Peyer's patch (tissue), 4 donors: Measurements from ENCODE around the gene GRK6. TPM values are rescaled to one million over a fixed set of nuclear protein-coding genes. Genes with fewer than 3 reads are reported as not detected.

ENCODE experiments used
- DNase-seq, 3 donors: peaks; one replicate each; pipeline ENCODE4 v3.0.0-alpha.2; 2017 to 2019
- H3K27ac ChIP-seq, 4 donors: fragments of 200-600 bp; sonication (generic); one replicate each; pipeline ENCODE4 v1.5.1; 2016 to 2019
- H3K27me3 ChIP-seq, 2 donors: fragments of 200-600 bp; sonication (generic); one replicate each; pipeline ENCODE4 v1.5.1; 2019
- H3K36me3 ChIP-seq, 3 donors: fragments of 200-600 bp; sonication (generic); one replicate each; pipeline ENCODE4 v1.5.1; 2016 to 2019
- H3K4me1 ChIP-seq, 4 donors: fragments of 200-600 bp; sonication (generic); one replicate each; pipeline ENCODE4 v1.5.1; 2016 to 2019
- H3K4me3 ChIP-seq, 4 donors: fragments of 200-600 bp; sonication (generic); 1 replicate in 3 of 4; 2 replicates in 1 of 4; pipeline ENCODE4 v1.5.1; 2016 to 2019; ENCODE audit warnings: mild to moderate bottlenecking in 1 of 4
- H3K9me3 ChIP-seq, 4 donors: fragments of 200-600 bp; sonication (generic); one replicate each; pipeline ENCODE4 v1.5.1; 2016 to 2019; ENCODE audit warnings: mild to moderate bottlenecking in 1 of 4
- POLR2A ChIP-seq, 2 donors: fragments of 450-650 bp; IDR thresholded peaks; one replicate each; pipeline ENCODE4 v1.5.1; 2017; ENCODE audit warnings: antibody characterized with exemption in 2 of 2, mild to moderate bottlenecking in 2 of 2, moderate library complexity in 2 of 2
- total RNA-seq, 4 donors: library from RNA; depleted of rRNA; stranded (reverse); fragments of >200 nt; gene quantifications; one replicate each; pipeline ENCODE4 v1.1.0, GENCODE V29; 2016
- TF ChIP-seq, protein P1 (sequence below), 6 experiments: fragments of 450-650 bp in 4 of 6; fragments of 200-600 bp in 2 of 6; sonication (generic) in 1 of 6; IDR thresholded peaks; one replicate each; pipeline ENCODE4 v1.5.1; 2017 to 2019; ENCODE audit warnings: antibody characterized with exemption in 6 of 6, mild to moderate bottlenecking in 3 of 6, moderate library complexity in 1 of 6

Gene GRK6
- total RNA-seq, 4 donors from 2014 or later = 36.2 to 140 (median 40.7) TPM

DNA sequence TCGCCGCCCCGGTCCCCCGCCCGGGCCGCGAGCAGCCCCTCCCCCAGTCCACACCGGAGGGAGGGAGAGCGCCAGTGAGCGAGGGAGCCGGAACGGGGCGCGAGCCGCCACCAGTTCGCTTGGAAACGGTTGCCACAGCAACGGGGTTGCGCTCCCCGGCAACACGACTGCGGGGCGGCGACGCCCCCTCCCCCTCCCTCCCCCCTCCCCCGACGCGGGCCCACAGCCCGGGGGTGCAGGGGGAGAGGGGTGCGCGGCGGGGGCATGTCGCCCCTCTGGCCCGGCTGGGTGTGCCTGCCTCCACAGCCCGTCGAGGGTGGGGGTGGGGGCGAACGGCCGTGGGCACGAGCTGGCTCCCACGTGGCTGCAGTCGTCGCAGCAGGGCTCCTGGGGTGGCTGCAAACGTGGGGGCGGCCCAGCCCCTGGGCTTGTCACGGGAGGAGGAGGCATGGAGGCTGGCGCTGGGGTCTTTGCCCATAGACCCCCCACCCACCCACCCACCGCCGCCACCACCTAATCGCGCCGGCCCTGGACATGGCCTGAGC lies 20.7 kb downstream of the GRK6 start:
- no peaks in the 10 kb centered on the region for H3K9me3 ChIP-seq
- peak overlapping the region; percentile 48 to 87 (median 76) for H3K4me3 ChIP-seq
- H3K27ac ChIP-seq = peak overlapping the region; percentile 40 to 83 (median 58)
- peak in 2 of 3 donors; percentile 66 to 77 for DNase-seq
- TF ChIP-seq, protein P1, sequence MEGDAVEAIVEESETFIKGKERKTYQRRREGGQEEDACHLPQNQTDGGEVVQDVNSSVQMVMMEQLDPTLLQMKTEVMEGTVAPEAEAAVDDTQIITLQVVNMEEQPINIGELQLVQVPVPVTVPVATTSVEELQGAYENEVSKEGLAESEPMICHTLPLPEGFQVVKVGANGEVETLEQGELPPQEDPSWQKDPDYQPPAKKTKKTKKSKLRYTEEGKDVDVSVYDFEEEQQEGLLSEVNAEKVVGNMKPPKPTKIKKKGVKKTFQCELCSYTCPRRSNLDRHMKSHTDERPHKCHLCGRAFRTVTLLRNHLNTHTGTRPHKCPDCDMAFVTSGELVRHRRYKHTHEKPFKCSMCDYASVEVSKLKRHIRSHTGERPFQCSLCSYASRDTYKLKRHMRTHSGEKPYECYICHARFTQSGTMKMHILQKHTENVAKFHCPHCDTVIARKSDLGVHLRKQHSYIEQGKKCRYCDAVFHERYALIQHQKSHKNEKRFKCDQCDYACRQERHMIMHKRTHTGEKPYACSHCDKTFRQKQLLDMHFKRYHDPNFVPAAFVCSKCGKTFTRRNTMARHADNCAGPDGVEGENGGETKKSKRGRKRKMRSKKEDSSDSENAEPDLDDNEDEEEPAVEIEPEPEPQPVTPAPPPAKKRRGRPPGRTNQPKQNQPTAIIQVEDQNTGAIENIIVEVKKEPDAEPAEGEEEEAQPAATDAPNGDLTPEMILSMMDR (IDR thresholded peaks at IDR 0.05) = no peak
- TF ChIP-seq POLR2A (IDR thresholded peaks at IDR 0.05) = no peak
- no peaks in the 10 kb centered on the region for H3K27me3 ChIP-seq
- H3K36me3 ChIP-seq = peaks cover 0 to 4% (median 0%) of the 10 kb centered on the region in 3 donors
- H3K4me1 ChIP-seq = peaks cover 4 to 23% (median 18%) of the 10 kb centered on the region in 4 donors

DNA sequence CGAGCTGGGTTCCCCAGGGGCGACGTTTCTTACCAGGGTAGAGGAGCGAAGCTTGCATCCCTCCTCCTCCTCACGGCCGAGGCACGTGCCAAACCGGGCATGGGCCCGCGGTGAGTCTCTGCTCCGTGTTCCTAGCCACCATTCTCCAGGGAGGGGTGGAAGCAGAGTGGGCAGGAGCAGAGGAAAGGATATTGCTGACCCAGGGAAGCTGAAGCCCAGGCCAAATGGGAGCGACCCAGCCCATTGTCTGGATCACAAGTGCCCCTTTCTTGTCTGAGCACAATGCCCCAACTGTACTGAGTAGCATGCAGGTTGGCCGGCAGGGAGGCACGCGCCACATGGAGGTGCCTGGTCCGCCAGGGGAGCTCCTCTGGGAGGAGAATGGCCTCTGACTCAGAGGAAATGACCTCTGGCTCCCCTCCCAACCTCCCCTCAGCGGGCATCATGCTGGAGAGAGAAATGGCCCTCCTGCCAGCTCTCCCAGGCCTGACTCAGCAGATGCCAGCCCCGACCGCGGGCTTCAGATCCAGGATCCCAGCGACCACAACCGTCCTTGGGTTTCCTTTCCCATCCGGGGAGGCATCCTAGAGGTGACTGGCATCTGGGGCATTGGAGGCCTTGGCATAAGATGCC lies 21.3 kb downstream of the GRK6 start:
- DNase-seq = peak in 1 of 3 donors; percentile 72
- TF ChIP-seq, protein P1 (IDR thresholded peaks at IDR 0.05) = peak in 1 of 6 experiments; percentile 7
- TF ChIP-seq POLR2A (IDR thresholded peaks at IDR 0.05) = no peak
- H3K9me3 ChIP-seq = no peaks in the 10 kb centered on the region
- H3K4me3 ChIP-seq = peak overlapping the region in 3 of 4 donors; percentile 74 to 87 (median 77)
- peaks cover 4 to 23% (median 18%) of the 10 kb centered on the region in 4 donors for H3K4me1 ChIP-seq
- peak overlapping the region in 2 of 4 donors; percentile 54 to 83 for H3K27ac ChIP-seq
- no peaks in the 10 kb centered on the region for H3K36me3 ChIP-seq
- H3K27me3 ChIP-seq = no peaks in the 10 kb centered on the region

DNA sequence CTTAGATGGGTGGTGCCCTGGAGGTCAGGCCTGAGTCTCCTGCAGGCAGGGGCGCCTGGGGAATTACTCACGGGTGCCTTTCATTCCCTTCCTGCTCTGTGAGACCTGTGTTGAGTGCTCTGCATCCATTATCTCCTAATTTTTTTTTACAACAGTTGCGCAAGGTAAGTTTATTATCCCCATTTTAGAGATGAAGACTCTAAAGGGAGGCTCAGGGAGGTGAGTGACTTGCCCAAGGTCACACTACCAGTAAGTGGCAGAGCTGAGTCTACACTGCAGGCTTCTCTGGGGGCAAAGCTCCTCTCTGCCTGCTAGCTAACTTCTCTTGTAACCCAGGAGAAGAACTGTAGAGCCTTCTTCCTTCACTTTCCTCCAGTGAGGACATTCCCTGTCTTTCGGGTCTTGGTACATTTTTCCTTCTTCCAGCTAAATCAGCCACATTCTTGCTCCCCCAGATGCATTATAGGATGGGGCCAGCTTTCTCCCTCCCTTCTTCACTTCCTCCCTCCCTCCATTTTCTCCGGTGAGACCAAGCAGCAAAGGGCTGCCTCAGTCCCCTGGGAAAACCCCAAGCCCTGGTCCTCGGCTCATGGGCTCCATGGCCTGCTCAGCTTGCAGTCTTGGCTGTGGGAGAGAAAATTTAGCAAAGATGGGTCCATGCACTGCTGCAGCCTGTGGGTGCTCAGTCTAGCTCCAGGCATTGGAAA lies 21.9 kb downstream of the GRK6 start:
- no peak overlapping the region for H3K27ac ChIP-seq
- H3K27me3 ChIP-seq = no peaks in the 10 kb centered on the region
- no peaks in the 10 kb centered on the region for H3K9me3 ChIP-seq
- DNase-seq = no peak
- peaks cover 4 to 24% (median 18%) of the 10 kb centered on the region in 4 donors for H3K4me1 ChIP-seq
- TF ChIP-seq POLR2A (IDR thresholded peaks at IDR 0.05) = no peak
- TF ChIP-seq, protein P1 (IDR thresholded peaks at IDR 0.05) = no peak
- H3K4me3 ChIP-seq = no peak overlapping the region
- no peaks in the 10 kb centered on the region for H3K36me3 ChIP-seq

DNA sequence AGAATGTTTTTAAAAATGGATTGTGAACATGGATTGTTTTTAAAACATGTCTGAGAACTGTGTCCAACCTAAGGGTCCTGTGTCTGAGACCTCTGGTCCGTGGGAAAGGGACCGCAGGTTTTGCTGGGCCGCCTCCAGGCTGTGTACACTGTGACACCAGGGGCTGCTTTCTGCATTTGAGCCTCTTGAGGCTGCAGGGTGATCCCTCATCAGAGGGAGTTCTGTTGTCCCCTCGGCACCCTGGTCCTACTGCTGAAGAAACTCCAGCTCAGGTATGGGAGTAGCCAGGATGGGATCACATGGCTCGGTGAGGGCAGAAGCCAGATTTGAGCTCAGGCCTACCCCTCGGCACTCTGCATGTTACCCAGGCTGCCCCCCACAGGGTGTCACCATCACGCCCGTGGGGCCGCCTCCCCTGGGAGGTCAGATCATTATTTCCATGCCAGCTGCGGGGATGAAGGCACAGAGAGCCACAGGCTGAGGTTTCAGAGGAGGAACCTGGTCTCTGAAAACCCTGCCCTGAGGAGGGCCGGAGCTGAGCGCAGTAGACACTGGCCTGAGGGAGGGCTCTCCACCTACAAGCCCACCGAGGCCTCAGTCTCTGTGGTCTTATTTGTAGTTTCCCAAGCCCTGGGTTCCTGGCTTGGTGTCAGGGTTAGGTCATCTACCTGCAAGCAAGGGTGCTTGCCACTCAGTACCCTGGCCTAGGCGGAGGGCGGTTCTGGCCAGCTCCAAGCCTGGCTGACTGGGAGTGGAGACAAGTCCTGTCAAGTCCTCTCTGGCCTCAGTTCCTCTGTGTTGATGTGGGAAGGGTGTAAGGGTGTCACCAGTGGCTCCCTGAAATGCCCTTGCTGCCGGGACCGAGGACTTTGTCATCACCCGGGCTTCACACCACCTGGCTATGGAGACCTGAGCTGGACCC lies 22.9 kb downstream of the GRK6 start:
- TF ChIP-seq, protein P1 (IDR thresholded peaks at IDR 0.05) = no peak
- Histone ChIP-seq H3K27me3 (no peaks in the 10 kb centered on the region), H3K4me3 (no peak overlapping the region), H3K9me3 (no peaks in the 10 kb centered on the region), H3K4me1 (peaks cover 4 to 33% (median 24%) of the 10 kb centered on the region in 4 donors), H3K36me3 (no peaks in the 10 kb centered on the region), H3K27ac (no peak overlapping the region)
- DNase-seq = no peak
